Ishikawa (cell line): ENCODE results near the gene HES3.

Experiments
- CEBPB ChIP-seq: IDR thresholded peaks from 2 replicates; pipeline ENCODE4 v1.6.1; 2012
- CREB1 ChIP-seq: IDR thresholded peaks from 2 replicates; pipeline ENCODE4 v1.6.1; 2012; ENCODE audit warnings: low read depth
- EGR1 ChIP-seq: IDR thresholded peaks from 2 replicates; pipeline ENCODE4 v1.6.1; 2012
- EP300 ChIP-seq: IDR thresholded peaks from 2 replicates; pipeline ENCODE4 v1.6.1; 2012; ENCODE audit warnings: borderline replicate concordance
- FOXM1 ChIP-seq: IDR thresholded peaks from 2 replicates; pipeline ENCODE4 v1.6.1; 2012; ENCODE audit warnings: low read depth, borderline replicate concordance
- MAX ChIP-seq: IDR thresholded peaks from 2 replicates; pipeline ENCODE4 v1.6.1; 2012
- NFIC ChIP-seq: IDR thresholded peaks from 2 replicates; pipeline ENCODE4 v1.6.1; 2012
- RAD21 ChIP-seq: IDR thresholded peaks from 2 replicates; pipeline ENCODE4 v1.6.1; 2012; ENCODE audit warnings: low read depth
- REST ChIP-seq: IDR thresholded peaks from 2 replicates; pipeline ENCODE4 v1.6.1; 2012; ENCODE audit warnings: low read depth, mild to moderate bottlenecking
- TAF1 ChIP-seq: IDR thresholded peaks from 2 replicates; pipeline ENCODE4 v1.6.1; 2012; ENCODE audit warnings: low read depth, mild to moderate bottlenecking
- TCF12 ChIP-seq: IDR thresholded peaks from 2 replicates; pipeline ENCODE4 v1.6.1; 2012; ENCODE audit warnings: low read depth
- TEAD4 ChIP-seq: IDR thresholded peaks from 2 replicates; pipeline ENCODE4 v1.6.1; 2012
- USF1 ChIP-seq: IDR thresholded peaks from 2 replicates; pipeline ENCODE4 v1.6.1; 2012
- YY1 ChIP-seq: IDR thresholded peaks from 2 replicates; pipeline ENCODE4 v1.6.1; 2012; ENCODE audit warnings: low read depth
- ZBTB7A ChIP-seq: IDR thresholded peaks from 2 replicates; pipeline ENCODE4 v1.6.1; 2012; ENCODE audit warnings: low read depth

Gene HES3

GRCh38 chr1:6274622-6275139 is 30.7 kb downstream of the HES3 start:
- TF ChIP-seq YY1 (no peak), USF1 (no peak), FOXM1 (no peak), ZBTB7A (no peak), CEBPB (no peak), RAD21 (no peak), NFIC (no peak), MAX (no peak), TEAD4 (no peak), TCF12 (no peak), EGR1 (no peak), TAF1 (no peak), REST (no peak), EP300 (no peak), CREB1 (no peak)

GRCh38 chr1:6275826-6276782 is 32.1 kb downstream of the HES3 start:
- TF ChIP-seq YY1 (no peak), MAX (no peak)

GRCh38 chr1:6276811-6277555 is 33.0 kb downstream of the HES3 start:
- TF ChIP-seq CEBPB, result no peak

- no peak for TF ChIP-seq RAD21
- no peak for TF ChIP-seq NFIC
- TF ChIP-seq EGR1, result no peak
- TF ChIP-seq CEBPB, result no peak
- no peak for TF ChIP-seq USF1
- TF ChIP-seq REST, result no peak
- TF ChIP-seq EP300, result no peak
- no peak for TF ChIP-seq FOXM1
- TF ChIP-seq TEAD4, result no peak
- TF ChIP-seq TCF12, result no peak
- TF ChIP-seq TAF1, result no peak
- no peak for TF ChIP-seq MAX
- no peak for TF ChIP-seq CREB1
- TF ChIP-seq ZBTB7A, result no peak
- no peak for TF ChIP-seq YY1
Observed at GRCh38 chr1:6278263-6278662, 34.3 kb downstream of the HES3 start.

GRCh38 chr1:6279066-6279465 is 35.1 kb downstream of the HES3 start:
- TF ChIP-seq FOXM1 (no peak), EP300 (no peak), REST (no peak), TCF12 (no peak), NFIC (no peak)
